ENCODE results near the gene LRFN2. TPM values are rescaled to one million over a fixed set of nuclear protein-coding genes. Genes with fewer than 3 reads are reported as not detected.

LRFN2 gene
- polyA plus RNA-seq, 3 donors: not detected

DNA sequence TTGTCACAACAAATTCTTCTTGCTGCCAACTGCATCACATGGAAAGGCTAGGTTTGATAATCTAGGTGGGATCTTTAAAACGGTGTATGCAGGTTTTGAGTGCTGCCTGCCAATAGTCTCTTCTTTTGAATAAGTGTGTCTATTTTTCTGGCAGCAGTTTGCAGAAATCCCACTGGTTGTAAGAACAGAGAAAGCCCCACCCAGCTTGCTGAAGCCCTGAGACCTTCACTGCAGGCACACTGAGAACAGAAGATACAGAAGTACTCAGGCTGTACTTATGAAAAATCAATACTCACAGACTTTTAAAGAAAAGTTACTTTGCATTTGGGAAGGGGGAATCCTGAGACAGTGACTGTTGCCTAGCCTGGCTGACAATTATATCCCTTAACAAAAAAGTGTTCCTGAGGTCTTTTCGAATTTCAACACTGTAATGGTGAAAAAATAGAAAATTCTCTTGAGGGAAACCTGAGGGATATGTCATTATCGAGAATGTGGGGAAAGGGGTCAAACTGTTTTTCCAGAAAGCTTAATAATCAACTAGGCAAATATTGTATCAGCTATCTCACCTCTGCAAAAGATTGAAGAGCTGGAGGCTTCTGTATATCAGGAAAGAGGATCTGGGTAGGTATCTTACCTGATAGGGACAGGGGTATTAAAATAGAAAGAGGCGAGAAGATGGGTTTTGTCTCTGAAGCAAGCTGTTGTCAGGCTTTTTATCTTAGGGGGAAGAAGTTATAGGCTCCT, 199.9 kb downstream of the LRFN2 start:
- Histone ChIP-seq H3K4me1 (ENCODE audit: control insufficient read depth in 1 of 2, insufficient read depth in 2 of 2, low read length in 2 of 2) (no peaks in the 10 kb centered on the region), H3K27me3 (ENCODE audit: control insufficient read depth in 2 of 2, insufficient read depth in 2 of 2, low read length in 2 of 2) (no peaks in the 10 kb centered on the region), H3K27ac (ENCODE audit: low read depth in 1 of 2, low read length in 2 of 2) (no peak overlapping the region), H3K4me2 (replicated peaks; ENCODE audit: extremely low read depth, low read length, poor library complexity, severe bottlenecking) (no peak overlapping the region), H3K9ac (ENCODE audit: insufficient read depth, low read length, poor library complexity, severe bottlenecking) (no peak overlapping the region), H4K20me1 (ENCODE audit: insufficient read depth, low read length) (no peaks in the 10 kb centered on the region), H2AFZ (ENCODE audit: insufficient read depth, low read depth, low read length, poor library complexity, severe bottlenecking) (no peak overlapping the region), H3K9me3 (replicated peaks in 1 of 2; ENCODE audit: control insufficient read depth in 1 of 2, insufficient read depth in 1 of 2, low read length in 2 of 2) (no peaks in the 10 kb centered on the region), H3K79me2 (ENCODE audit: insufficient read depth, low read length) (no peaks in the 10 kb centered on the region), H3K36me3 (replicated peaks in 1 of 2; ENCODE audit: control insufficient read depth in 1 of 2, insufficient read depth in 2 of 2, low read length in 2 of 2) (no peaks in the 10 kb centered on the region), H3K4me3 (replicated peaks in 1 of 3; ENCODE audit: low read depth in 2 of 3, low read length in 3 of 3) (no peak overlapping the region)
- intact Hi-C loops (cut with micrococcal nuclease): no loop called here
- TF ChIP-seq, protein P1, sequence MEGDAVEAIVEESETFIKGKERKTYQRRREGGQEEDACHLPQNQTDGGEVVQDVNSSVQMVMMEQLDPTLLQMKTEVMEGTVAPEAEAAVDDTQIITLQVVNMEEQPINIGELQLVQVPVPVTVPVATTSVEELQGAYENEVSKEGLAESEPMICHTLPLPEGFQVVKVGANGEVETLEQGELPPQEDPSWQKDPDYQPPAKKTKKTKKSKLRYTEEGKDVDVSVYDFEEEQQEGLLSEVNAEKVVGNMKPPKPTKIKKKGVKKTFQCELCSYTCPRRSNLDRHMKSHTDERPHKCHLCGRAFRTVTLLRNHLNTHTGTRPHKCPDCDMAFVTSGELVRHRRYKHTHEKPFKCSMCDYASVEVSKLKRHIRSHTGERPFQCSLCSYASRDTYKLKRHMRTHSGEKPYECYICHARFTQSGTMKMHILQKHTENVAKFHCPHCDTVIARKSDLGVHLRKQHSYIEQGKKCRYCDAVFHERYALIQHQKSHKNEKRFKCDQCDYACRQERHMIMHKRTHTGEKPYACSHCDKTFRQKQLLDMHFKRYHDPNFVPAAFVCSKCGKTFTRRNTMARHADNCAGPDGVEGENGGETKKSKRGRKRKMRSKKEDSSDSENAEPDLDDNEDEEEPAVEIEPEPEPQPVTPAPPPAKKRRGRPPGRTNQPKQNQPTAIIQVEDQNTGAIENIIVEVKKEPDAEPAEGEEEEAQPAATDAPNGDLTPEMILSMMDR (IDR thresholded peaks at IDR 0.05): no peak
- H3K36me3 Mint-ChIP-seq: no peaks in the 10 kb centered on the region
- WGBS (ENCODE audit: insufficient coverage): 100% methylated on average over 1 of the region's 4 CpGs
- H3K27ac Mint-ChIP-seq: no peak overlapping the region
- DNase-seq: no peak
- H3K27me3 Mint-ChIP-seq (ENCODE audit: low read depth in 3 of 3): peaks cover 4 to 9% (median 8%) of the 10 kb centered on the region in 3 donors
- H3K4me3 Mint-ChIP-seq: no peak overlapping the region
- H3K4me1 Mint-ChIP-seq: no peaks in the 10 kb centered on the region
- H3K9me3 Mint-ChIP-seq: peaks cover 0 to 3% (median under 1%) of the 10 kb centered on the region in 7 donors

GRCh38 chr6:40386200-40386599, 201.0 kb downstream of the LRFN2 start:
- H3K27me3 Mint-ChIP-seq (ENCODE audit: low read depth in 3 of 3): peaks cover 6 to 9% (median 8%) of the 10 kb centered on the region in 3 donors

More at GRCh38 chr6:40386200-40386599, 201.0 kb downstream of the LRFN2 start:
- Histone ChIP-seq H3K27ac (ENCODE audit: low read depth in 1 of 2, low read length in 2 of 2) (no peak overlapping the region), H3K4me1 (ENCODE audit: control insufficient read depth in 1 of 2, insufficient read depth in 2 of 2, low read length in 2 of 2) (no peaks in the 10 kb centered on the region), H3K9me3 (replicated peaks in 1 of 2; ENCODE audit: control insufficient read depth in 1 of 2, insufficient read depth in 1 of 2, low read length in 2 of 2) (no peaks in the 10 kb centered on the region), H3K36me3 (replicated peaks in 1 of 2; ENCODE audit: control insufficient read depth in 1 of 2, insufficient read depth in 2 of 2, low read length in 2 of 2) (no peaks in the 10 kb centered on the region), H4K20me1 (ENCODE audit: insufficient read depth, low read length) (no peaks in the 10 kb centered on the region), H3K79me2 (ENCODE audit: insufficient read depth, low read length) (no peaks in the 10 kb centered on the region), H3K4me3 (replicated peaks in 1 of 3; ENCODE audit: low read depth in 2 of 3, low read length in 3 of 3) (no peak overlapping the region), H3K4me2 (replicated peaks; ENCODE audit: extremely low read depth, low read length, poor library complexity, severe bottlenecking) (no peak overlapping the region), H2AFZ (ENCODE audit: insufficient read depth, low read depth, low read length, poor library complexity, severe bottlenecking) (no peak overlapping the region), H3K9ac (ENCODE audit: insufficient read depth, low read length, poor library complexity, severe bottlenecking) (no peak overlapping the region), H3K27me3 (ENCODE audit: control insufficient read depth in 2 of 2, insufficient read depth in 2 of 2, low read length in 2 of 2) (no peaks in the 10 kb centered on the region)
- TF ChIP-seq, protein P1 (IDR thresholded peaks at IDR 0.05): no peak
- no CpG with 5 or more reads among the region's 3 CpGs for WGBS (ENCODE audit: insufficient coverage)
- Mint-ChIP-seq H3K4me1 (no peaks in the 10 kb centered on the region), H3K36me3 (no peaks in the 10 kb centered on the region), H3K4me3 (no peak overlapping the region), H3K9me3 (peaks cover 0 to 3% (median 2%) of the 10 kb centered on the region in 7 donors), H3K27ac (no peak overlapping the region)
- no peak for DNase-seq
- intact Hi-C loops (cut with micrococcal nuclease): no loop called here

Data from CD14-positive monocyte (primary cell).